OCI-LY7 (cell line): Measurements from ENCODE around the gene EXT2.

Experiments used
- EZH2phosphoT487 ChIP-seq: fragments of 200-600 bp; sonication (generic); IDR thresholded peaks from 2 replicates; pipeline ENCODE4 v1.6.1; 2018; ENCODE audit warnings: low read depth, borderline replicate concordance, mild to moderate bottlenecking, mixed run types, antibody characterized with exemption, low read length, moderate library complexity, mixed read lengths
- TF ChIP-seq, protein P1 (sequence below): fragments of 200-600 bp; sonication (generic); conservative IDR thresholded peaks from 2 replicates; pipeline ENCODE4 v1.5.1; 2014; ENCODE audit warnings: mild to moderate bottlenecking, antibody characterized with exemption, low read length, moderate library complexity, mixed read lengths

DNA sequence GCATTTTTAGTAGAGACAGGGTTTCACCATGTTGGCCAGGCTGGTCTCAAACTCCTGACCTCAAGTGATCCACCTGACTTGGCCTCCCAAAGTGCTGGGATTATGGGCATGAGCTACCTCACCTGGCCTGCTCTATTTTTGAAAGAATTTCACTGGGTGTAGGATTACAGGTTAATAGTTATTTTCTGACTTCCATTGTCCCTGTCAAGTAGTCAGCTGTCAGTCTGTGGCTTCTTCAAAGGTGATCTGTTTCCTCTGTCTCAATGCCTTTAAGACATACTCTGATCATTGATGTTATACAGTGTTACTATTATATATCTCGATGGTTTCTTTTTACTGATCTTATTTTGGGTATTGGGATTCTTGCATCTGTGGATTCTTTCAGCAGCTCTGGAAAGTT, 10.1 kb upstream of the EXT2 start:
- no peak for TF ChIP-seq EZH2phosphoT487
- TF ChIP-seq, protein P1, sequence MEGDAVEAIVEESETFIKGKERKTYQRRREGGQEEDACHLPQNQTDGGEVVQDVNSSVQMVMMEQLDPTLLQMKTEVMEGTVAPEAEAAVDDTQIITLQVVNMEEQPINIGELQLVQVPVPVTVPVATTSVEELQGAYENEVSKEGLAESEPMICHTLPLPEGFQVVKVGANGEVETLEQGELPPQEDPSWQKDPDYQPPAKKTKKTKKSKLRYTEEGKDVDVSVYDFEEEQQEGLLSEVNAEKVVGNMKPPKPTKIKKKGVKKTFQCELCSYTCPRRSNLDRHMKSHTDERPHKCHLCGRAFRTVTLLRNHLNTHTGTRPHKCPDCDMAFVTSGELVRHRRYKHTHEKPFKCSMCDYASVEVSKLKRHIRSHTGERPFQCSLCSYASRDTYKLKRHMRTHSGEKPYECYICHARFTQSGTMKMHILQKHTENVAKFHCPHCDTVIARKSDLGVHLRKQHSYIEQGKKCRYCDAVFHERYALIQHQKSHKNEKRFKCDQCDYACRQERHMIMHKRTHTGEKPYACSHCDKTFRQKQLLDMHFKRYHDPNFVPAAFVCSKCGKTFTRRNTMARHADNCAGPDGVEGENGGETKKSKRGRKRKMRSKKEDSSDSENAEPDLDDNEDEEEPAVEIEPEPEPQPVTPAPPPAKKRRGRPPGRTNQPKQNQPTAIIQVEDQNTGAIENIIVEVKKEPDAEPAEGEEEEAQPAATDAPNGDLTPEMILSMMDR: no peak
